Ureter (tissue), 1 donor: ENCODE measurements around the gene CLEC6A. TPM values are rescaled to one million over a fixed set of nuclear protein-coding genes. Genes with fewer than 3 reads are reported as not detected.
"Not testable (repeated sequence)": the region's sequence is repeated elsewhere in the genome, so short reads cannot be mapped to it uniquely, and the experiment has no call there.

ENCODE experiments used
- DNase-seq: peaks from one replicate; pipeline ENCODE4 v3.0.0-alpha.2; 2020; ENCODE audit warnings: low spot score
- total RNA-seq: library from RNA; stranded (reverse); gene quantifications from one replicate; pipeline ENCODE4 v1.2.4, GENCODE V29; 2023
- donor health status: DM: yes; HTN: yes; CAD: no.

CLEC6A gene
- not detected for total RNA-seq

- no peak for DNase-seq
These were observed at the start of gene CLEC6A for GRCh38 chr12:8455727-8456360. CLEC6A (plus strand) TSS chr12:8455962; CDS start chr12:8456112, 150 bp downstream.

- DNase-seq: not testable (repeated sequence)
These were observed 36.2 kb upstream of the CLEC6A start for GRCh38 chr12:8419576-8419975.

- no peak for DNase-seq
These were observed 35.3 kb upstream of the CLEC6A start for GRCh38 chr12:8420506-8420905.

GRCh38 chr12:8444536-8445278 lies 11.1 kb upstream of the CLEC6A start:
- DNase-seq: not testable (repeated sequence)

GRCh38 chr12:8445731-8446130 lies 10.0 kb upstream of the CLEC6A start:
- no peak for DNase-seq

GRCh38 chr12:8446642-8447547 lies 8.9 kb upstream of the CLEC6A start:
- no peak for DNase-seq

- DNase-seq: no peak
These were observed 6.4 kb upstream of the CLEC6A start for GRCh38 chr12:8449355-8449859.

- no peak for DNase-seq
These were observed 3.7 kb upstream of the CLEC6A start for GRCh38 chr12:8452036-8452435.

GRCh38 chr12:8453021-8453513 lies 2.7 kb upstream of the CLEC6A start:
- DNase-seq: no peak

- no peak for DNase-seq
These were observed 2.0 kb upstream of the CLEC6A start for GRCh38 chr12:8453796-8454195.

- DNase-seq: no peak
These were observed 491 bp upstream of the CLEC6A start for GRCh38 chr12:8455271-8455670.

GRCh38 chr12:8461426-8461825 lies 5.7 kb downstream of the CLEC6A start:
- no peak for DNase-seq

GRCh38 chr12:8465301-8465996 lies 9.7 kb downstream of the CLEC6A start:
- DNase-seq: no peak

GRCh38 chr12:8466241-8466640 lies 10.5 kb downstream of the CLEC6A start:
- no peak for DNase-seq

- no peak for DNase-seq
These were observed 15.3 kb downstream of the CLEC6A start for GRCh38 chr12:8471090-8471489.

- no peak for DNase-seq
These were observed 19.9 kb downstream of the CLEC6A start for GRCh38 chr12:8475508-8476203.

GRCh38 chr12:8482571-8483061 lies 26.9 kb downstream of the CLEC6A start:
- DNase-seq: no peak

GRCh38 chr12:8483079-8483478 lies 27.3 kb downstream of the CLEC6A start:
- DNase-seq: no peak

GRCh38 chr12:8491646-8492530 lies 36.1 kb downstream of the CLEC6A start:
- DNase-seq: no peak

GRCh38 chr12:8493084-8493483 lies 37.3 kb downstream of the CLEC6A start:
- no peak for DNase-seq
